HEK293 (cell line): ENCODE results near the gene NDUFV1.

Experiments
- INSM2 ChIP-seq: fragments of 450-650 bp; formaldehyde crosslinking; IDR thresholded peaks from 2 replicates; pipeline ENCODE4 v1.5.1; 2016; ENCODE audit warnings: missing biosample characterization, missing genetic modification characterization
- KLF8 ChIP-seq: fragments of 450-650 bp; formaldehyde crosslinking; IDR thresholded peaks from 2 replicates; pipeline ENCODE4 v1.5.1; 2016; ENCODE audit warnings: missing biosample characterization, missing genetic modification characterization
- MZF1 ChIP-seq: fragments of 450-650 bp; formaldehyde crosslinking; IDR thresholded peaks from 2 replicates; pipeline ENCODE4 v1.5.1; 2017; ENCODE audit warnings: missing biosample characterization, missing genetic modification characterization, borderline replicate concordance
- TCF7L2 ChIP-seq: IDR thresholded peaks from 2 replicates; pipeline ENCODE4 v1.6.1; 2011; ENCODE audit warnings: low read depth, mild to moderate bottlenecking, inconsistent platforms, low read length, moderate library complexity, borderline replicate concordance
- ZBTB26 ChIP-seq: fragments of 450-650 bp; formaldehyde crosslinking; optimal IDR thresholded peaks from 2 replicates; pipeline ENCODE3; 2016; ENCODE audit warnings: missing biosample characterization, mild to moderate bottlenecking, missing genetic modification characterization
- ZBTB44 ChIP-seq: fragments of 450-650 bp; IDR thresholded peaks from 2 replicates; pipeline ENCODE4 v1.5.1; 2018; ENCODE audit warnings: missing biosample characterization, mild to moderate bottlenecking, missing genetic modification characterization
- ZBTB8A ChIP-seq: fragments of 450-650 bp; formaldehyde crosslinking; IDR thresholded peaks from 2 replicates; pipeline ENCODE4 v1.5.1; 2016; ENCODE audit warnings: missing biosample characterization, missing genetic modification characterization
- ZEB2 ChIP-seq: fragments of 450-650 bp; formaldehyde crosslinking; IDR thresholded peaks from 2 replicates; pipeline ENCODE4 v1.5.1; 2016; ENCODE audit warnings: missing biosample characterization, missing genetic modification characterization
- ZFHX2 ChIP-seq: fragments of 450-650 bp; formaldehyde crosslinking; conservative IDR thresholded peaks from 2 replicates; pipeline ENCODE4 v1.5.1; 2016; ENCODE audit warnings: missing biosample characterization, missing genetic modification characterization
- ZFP69B ChIP-seq: fragments of 450-650 bp; formaldehyde crosslinking; IDR thresholded peaks from 2 replicates; pipeline ENCODE4 v1.5.1; 2016; ENCODE audit warnings: missing biosample characterization, missing genetic modification characterization
- ZNF280D ChIP-seq: fragments of 450-650 bp; formaldehyde crosslinking; IDR thresholded peaks from 2 replicates; pipeline ENCODE4 v1.5.1; 2016; ENCODE audit warnings: missing biosample characterization, missing genetic modification characterization
- ZNF362 ChIP-seq: fragments of 450-650 bp; formaldehyde crosslinking; IDR thresholded peaks from 2 replicates; pipeline ENCODE4 v1.5.1; 2016; ENCODE audit warnings: missing biosample characterization, missing genetic modification characterization
- ZNF398 ChIP-seq: fragments of 450-650 bp; formaldehyde crosslinking; IDR thresholded peaks from 2 replicates; pipeline ENCODE4 v1.5.1; 2017; ENCODE audit warnings: missing biosample characterization, missing genetic modification characterization
- ZNF449 ChIP-seq: fragments of 450-650 bp; formaldehyde crosslinking; IDR thresholded peaks from 2 replicates; pipeline ENCODE4 v1.5.1; 2017; ENCODE audit warnings: missing biosample characterization, mild to moderate bottlenecking, missing genetic modification characterization, moderate library complexity
- ZNF544 ChIP-seq: fragments of 450-650 bp; formaldehyde crosslinking; IDR thresholded peaks from 2 replicates; pipeline ENCODE4 v1.5.0; 2017; ENCODE audit warnings: missing biosample characterization, missing genetic modification characterization
- ZNF549 ChIP-seq: fragments of 450-650 bp; IDR thresholded peaks from 2 replicates; pipeline ENCODE4 v1.5.1; 2018; ENCODE audit warnings: missing biosample characterization, missing genetic modification characterization, mild to moderate bottlenecking, inconsistent platforms, moderate library complexity
- ZNF558 ChIP-seq: fragments of 450-650 bp; formaldehyde crosslinking; IDR thresholded peaks from 2 replicates; pipeline ENCODE4 v1.5.1; 2016; ENCODE audit warnings: missing biosample characterization, missing genetic modification characterization
- ZNF560 ChIP-seq: fragments of 450-650 bp; formaldehyde crosslinking; IDR thresholded peaks from 2 replicates; pipeline ENCODE4 v1.5.1; 2017; ENCODE audit warnings: missing biosample characterization, missing genetic modification characterization, borderline replicate concordance
- ZNF776 ChIP-seq: fragments of 450-650 bp; formaldehyde crosslinking; IDR thresholded peaks from 2 replicates; pipeline ENCODE4 v1.5.0; 2017; ENCODE audit warnings: missing biosample characterization, missing genetic modification characterization, borderline replicate concordance
- ZNF777 ChIP-seq: fragments of 450-650 bp; formaldehyde crosslinking; IDR thresholded peaks from 2 replicates; pipeline ENCODE4 v1.5.1; 2017; ENCODE audit warnings: missing biosample characterization, missing genetic modification characterization, borderline replicate concordance
- ZNF792 ChIP-seq: fragments of 450-650 bp; formaldehyde crosslinking; IDR thresholded peaks from 2 replicates; pipeline ENCODE4 v1.5.1; 2016; ENCODE audit warnings: missing biosample characterization, missing genetic modification characterization
- ZNF830 ChIP-seq: fragments of 450-650 bp; IDR thresholded peaks from 2 replicates; pipeline ENCODE4 v1.5.0; 2018; ENCODE audit warnings: missing biosample characterization, missing genetic modification characterization, low read depth, mild to moderate bottlenecking, moderate library complexity
- ZNF843 ChIP-seq: fragments of 450-650 bp; formaldehyde crosslinking; IDR thresholded peaks from 2 replicates; pipeline ENCODE4 v1.5.1; 2016; ENCODE audit warnings: missing biosample characterization, missing genetic modification characterization
- ZSCAN16 ChIP-seq: fragments of 450-650 bp; formaldehyde crosslinking; IDR thresholded peaks from 2 replicates; pipeline ENCODE4 v1.5.1; 2016; ENCODE audit warnings: missing biosample characterization, missing genetic modification characterization
- ZSCAN18 ChIP-seq: fragments of 450-650 bp; formaldehyde crosslinking; IDR thresholded peaks from 2 replicates; pipeline ENCODE4 v1.5.1; 2016; ENCODE audit warnings: missing biosample characterization, missing genetic modification characterization

NDUFV1 gene

GRCh38 chr11:67629386-67630227 is 22.9 kb downstream of the NDUFV1 start, which contains the start of gene NUDT8 (continued):
- TF ChIP-seq ZNF560 (tag by site-specific recombination) (no peak), KLF8 (tag by site-specific recombination) (peak; percentile 47), INSM2 (tag by site-specific recombination) (peak; percentile 16; the same call in 1 of the 2 replicates), ZNF776 (tag by site-specific recombination) (no peak), TCF7L2 (no peak), ZFP69B (tag by site-specific recombination) (peak; percentile 90), ZBTB44 (tag by site-specific recombination) (no peak), ZNF449 (no peak), MZF1 (tag by site-specific recombination) (no peak), ZNF280D (no peak), ZEB2 (tag by site-specific recombination) (peak; percentile 75), ZNF398 (tag by site-specific recombination) (no peak), ZNF843 (tag by site-specific recombination) (0 out of 2 replicates have a peak, but pooled peaks have one; percentile 28), ZNF792 (no peak), ZBTB26 (tag by site-specific recombination) (peak; percentile 83), ZNF558 (tag by site-specific recombination) (no peak), ZBTB8A (tag by site-specific recombination) (peak; percentile 91), ZNF830 (tag by site-specific recombination) (no peak), ZNF362 (tag by site-specific recombination) (no peak), ZNF777 (tag by site-specific recombination) (0 out of 2 replicates have a peak, but pooled peaks have one; percentile 18), ZNF549 (tag by site-specific recombination) (no peak), ZSCAN18 (tag by site-specific recombination) (no peak), ZFHX2 (tag by site-specific recombination) (peak; percentile 37), ZNF544 (tag by site-specific recombination) (no peak), ZSCAN16 (tag by site-specific recombination) (no peak)
